ENCODE measurements around the gene DNAL4.
A peak's percentile ranks its signal among the peaks of the same experiment; 100 is the strongest.
"Not testable (repeated sequence)": the region's sequence is repeated elsewhere in the genome, so short reads cannot be mapped to it uniquely, and the experiment has no call there.

Gene DNAL4

GRCh38 chr22:38828616-38829205 lies 34.8 kb upstream of the DNAL4 start:
- DNase-seq, result no peak
- intact Hi-C loops (cut with DNase I), result no loop called here

- intact Hi-C loops (cut with DNase I), result no loop called here
- no peak for DNase-seq
Measured at GRCh38 chr22:38828191-38828590, 34.2 kb upstream of the DNAL4 start.

- intact Hi-C loops (cut with DNase I), result no loop called here
- no peak for DNase-seq
Measured at GRCh38 chr22:38827510-38827909, 33.6 kb upstream of the DNAL4 start.

- intact Hi-C loops (cut with DNase I), result no loop called here
- DNase-seq, result peak in 1 of 42 donors; percentile 14
Measured at GRCh38 chr22:38826801-38827200, 32.9 kb upstream of the DNAL4 start.

- peak in 1 of 42 donors; percentile 29 for DNase-seq
- intact Hi-C loops (cut with DNase I), result no loop called here
Measured at GRCh38 chr22:38826386-38826785, 32.4 kb upstream of the DNAL4 start.

GRCh38 chr22:38824585-38824984 lies 30.6 kb upstream of the DNAL4 start:
- DNase-seq, result peak in 39 of 42 donors; percentile 19 to 88 (median 62)
- intact Hi-C loops (cut with DNase I), result no loop called here

- intact Hi-C loops (cut with DNase I), result no loop called here
Measured at GRCh38 chr22:38823637-38824036, 29.7 kb upstream of the DNAL4 start.

GRCh38 chr22:38823076-38823475 lies 29.1 kb upstream of the DNAL4 start:
- no peak for DNase-seq
- intact Hi-C loops (cut with DNase I), result no loop called here

More at GRCh38 chr22:38823637-38824036, 29.7 kb upstream of the DNAL4 start:
- peak in 1 of 42 donors; percentile 3 for DNase-seq

- no peak for DNase-seq
- intact Hi-C loops (cut with DNase I), result no loop called here
Measured at GRCh38 chr22:38820020-38820419, 26.1 kb upstream of the DNAL4 start.

GRCh38 chr22:38819387-38819940 lies 25.5 kb upstream of the DNAL4 start:
- no peak for DNase-seq
- intact Hi-C loops (cut with DNase I), result no loop called here

- intact Hi-C loops (cut with DNase I), result no loop called here
Measured at GRCh38 chr22:38817196-38817595, 23.3 kb upstream of the DNAL4 start.

GRCh38 chr22:38815842-38816241 lies 21.9 kb upstream of the DNAL4 start:
- DNase-seq, result no peak
- intact Hi-C loops (cut with DNase I), result no loop called here

More at GRCh38 chr22:38817196-38817595, 23.3 kb upstream of the DNAL4 start:
- DNase-seq, result no peak

GRCh38 chr22:38811241-38811640 lies 17.3 kb upstream of the DNAL4 start:
- intact Hi-C loops (cut with DNase I), result no loop called here
- DNase-seq, result no peak

- intact Hi-C loops (cut with DNase I), result not testable (repeated sequence)
Measured at GRCh38 chr22:38805041-38805593, 11.2 kb upstream of the DNAL4 start.

GRCh38 chr22:38802671-38803121 lies 8.8 kb upstream of the DNAL4 start:
- peak in 10 of 42 donors; percentile 15 to 53 (median 32) for DNase-seq
- intact Hi-C loops (cut with DNase I), result no loop called here

More at GRCh38 chr22:38805041-38805593, 11.2 kb upstream of the DNAL4 start:
- not testable (repeated sequence) for DNase-seq

GRCh38 chr22:38799265-38800002 lies 5.5 kb upstream of the DNAL4 start:
- DNase-seq, result no peak
- intact Hi-C loops (cut with DNase I), result loop anchor here (10.0 kb wide), 1 partner anchor 65 kb away; no protein-coding TSS in a partner anchor

GRCh38 chr22:38798496-38798895 lies 4.6 kb upstream of the DNAL4 start:
- DNase-seq, result no peak
- intact Hi-C loops (cut with DNase I), result loop anchor here (10.0 kb wide), 1 partner anchor 66 kb away; no protein-coding TSS in a partner anchor

GRCh38 chr22:38796262-38796957 lies 2.5 kb upstream of the DNAL4 start:
- DNase-seq, result no peak
- intact Hi-C loops (cut with DNase I), result loop anchor here (10.0 kb wide), 1 partner anchor 68 kb away; no protein-coding TSS in a partner anchor

- DNase-seq, result no peak
- intact Hi-C loops (cut with DNase I), result loop anchor here (10.0 kb wide), 1 partner anchor 69 kb away; no protein-coding TSS in a partner anchor
Measured at GRCh38 chr22:38795569-38795968, 1.6 kb upstream of the DNAL4 start.

Data from head of caudate nucleus (tissue), 42 donors.